Bronchial epithelial cell (primary cell): ENCODE data around the gene FSD1L. TPM values are rescaled to one million over a fixed set of nuclear protein-coding genes. Genes with fewer than 3 reads are reported as not detected.

ENCODE experiments used
- DNase-seq: peaks from one replicate; pipeline ENCODE4 v3.0.0-alpha.2; 2010; ENCODE audit warnings: low read depth
- FAIRE-seq: peaks from 2 replicates; lab custom pipeline; 2011; peaks lifted over from hg19 to GRCh38; lab: Jason Lieb, UNC
- H3K27me3 ChIP-seq: 2 replicates; pipeline ENCODE4 v1.5.1; 2011; ENCODE audit warnings: low read length; ENCODE audit not compliant: control insufficient read depth, insufficient read depth
- H3K36me3 ChIP-seq: 2 replicates; pipeline ENCODE4 v1.5.1; 2011; ENCODE audit warnings: low read length; ENCODE audit not compliant: control insufficient read depth, insufficient read depth
- H3K4me3 ChIP-seq: 2 replicates; pipeline ENCODE4 v1.5.1; 2011; ENCODE audit warnings: mild to moderate bottlenecking, low read depth, low read length, control low read depth
- total RNA-seq: library from RNA; depleted of rRNA; stranded (reverse); fragments of >200 nt; gene quantifications from 2 replicates; pipeline ENCODE4 v1.2.1, GENCODE V29; 2014
- TF ChIP-seq, protein P1 (sequence below): IDR thresholded peaks from 2 replicates; pipeline ENCODE4 v1.5.1; 2011; ENCODE audit warnings: mild to moderate bottlenecking, moderate library complexity, low read length, control low read depth, inconsistent platforms; ENCODE audit not compliant: insufficient read depth, severe bottlenecking

FSD1L gene
- total RNA-seq, 1 donor from 2014 or later, result 2.4 TPM

DNA sequence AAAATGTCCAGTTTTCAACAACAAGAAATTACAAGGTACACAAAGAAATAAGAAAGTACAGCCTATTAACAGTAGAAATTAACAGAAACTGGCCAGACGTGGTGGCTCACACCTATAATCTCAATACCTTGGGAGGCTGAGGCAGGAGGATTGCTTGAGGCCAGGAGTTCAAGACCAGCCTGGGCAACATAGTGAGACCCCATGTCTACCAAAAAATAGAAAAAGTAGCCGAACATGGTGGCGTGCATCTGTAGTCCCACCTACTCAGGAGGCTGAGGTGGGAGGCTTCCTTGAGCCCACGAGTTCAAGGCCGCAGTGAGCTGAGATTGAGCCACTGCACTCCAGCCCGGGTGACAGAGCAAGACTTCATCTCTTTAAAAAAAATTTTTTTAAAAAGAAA, 41.5 kb upstream of the FSD1L start:
- H3K36me3 ChIP-seq, result no peaks in the 10 kb centered on the region
- FAIRE-seq, result no peak
- TF ChIP-seq, protein P1, sequence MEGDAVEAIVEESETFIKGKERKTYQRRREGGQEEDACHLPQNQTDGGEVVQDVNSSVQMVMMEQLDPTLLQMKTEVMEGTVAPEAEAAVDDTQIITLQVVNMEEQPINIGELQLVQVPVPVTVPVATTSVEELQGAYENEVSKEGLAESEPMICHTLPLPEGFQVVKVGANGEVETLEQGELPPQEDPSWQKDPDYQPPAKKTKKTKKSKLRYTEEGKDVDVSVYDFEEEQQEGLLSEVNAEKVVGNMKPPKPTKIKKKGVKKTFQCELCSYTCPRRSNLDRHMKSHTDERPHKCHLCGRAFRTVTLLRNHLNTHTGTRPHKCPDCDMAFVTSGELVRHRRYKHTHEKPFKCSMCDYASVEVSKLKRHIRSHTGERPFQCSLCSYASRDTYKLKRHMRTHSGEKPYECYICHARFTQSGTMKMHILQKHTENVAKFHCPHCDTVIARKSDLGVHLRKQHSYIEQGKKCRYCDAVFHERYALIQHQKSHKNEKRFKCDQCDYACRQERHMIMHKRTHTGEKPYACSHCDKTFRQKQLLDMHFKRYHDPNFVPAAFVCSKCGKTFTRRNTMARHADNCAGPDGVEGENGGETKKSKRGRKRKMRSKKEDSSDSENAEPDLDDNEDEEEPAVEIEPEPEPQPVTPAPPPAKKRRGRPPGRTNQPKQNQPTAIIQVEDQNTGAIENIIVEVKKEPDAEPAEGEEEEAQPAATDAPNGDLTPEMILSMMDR, result no peak
- DNase-seq, result no peak
- H3K27me3 ChIP-seq, result no peaks in the 10 kb centered on the region
- H3K4me3 ChIP-seq, result no peak overlapping the region

DNA sequence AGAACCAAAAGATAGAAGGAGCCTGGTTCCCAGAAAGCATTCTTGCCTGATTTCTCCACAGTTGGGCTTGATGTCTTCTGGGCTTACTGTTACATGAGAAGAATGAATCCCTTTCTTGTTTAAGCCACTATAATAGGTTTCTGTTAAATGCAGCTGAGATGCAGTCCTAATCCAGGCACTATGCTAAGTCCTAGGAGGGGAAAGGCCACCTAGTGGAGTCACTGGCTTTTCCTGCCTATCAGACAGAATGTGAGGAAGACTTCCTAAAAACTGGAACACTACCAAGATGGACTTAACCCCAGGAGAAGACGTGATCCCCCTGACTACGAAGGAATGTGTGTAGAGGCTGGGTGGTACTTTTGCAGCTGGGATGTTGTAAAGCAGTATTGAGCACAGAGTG, 34.3 kb upstream of the FSD1L start:
- FAIRE-seq (no peak), DNase-seq (peak; percentile 49)
- TF ChIP-seq, protein P1, result peak; percentile 41

DNA sequence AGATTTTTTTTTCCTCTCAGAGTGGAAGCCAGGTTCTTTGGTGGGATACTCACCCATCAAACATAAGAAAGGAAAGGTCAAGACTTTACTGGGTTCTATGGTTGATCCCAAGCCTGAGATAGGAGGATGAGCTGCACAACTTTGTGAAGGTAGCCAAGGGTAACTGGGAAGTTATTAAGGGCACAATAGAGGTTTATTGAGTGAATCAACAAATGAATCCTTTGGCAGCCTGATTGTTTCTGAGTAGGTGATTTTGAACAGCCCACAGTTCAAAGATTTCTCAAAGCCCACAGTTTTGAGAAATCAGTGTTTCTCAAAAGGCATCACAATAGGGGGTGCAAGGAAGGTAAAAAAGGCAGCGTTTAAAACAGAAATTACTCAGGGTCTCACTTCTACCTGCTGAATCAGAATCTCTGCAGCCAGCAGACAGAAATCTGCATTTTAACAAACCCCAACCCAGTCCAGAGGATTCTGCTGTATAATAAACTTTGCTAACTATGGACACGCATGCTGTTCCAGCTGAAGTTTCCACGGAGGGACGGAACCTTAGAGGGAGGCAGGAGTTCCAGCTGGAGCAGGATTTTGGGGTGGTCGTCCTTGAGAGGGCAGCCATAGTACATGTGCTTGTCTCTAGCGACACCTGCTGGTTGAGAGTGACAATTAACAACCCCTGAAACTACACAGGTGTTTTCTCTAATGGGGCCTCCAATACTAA, 32.7 kb upstream of the FSD1L start:
- H3K4me3 ChIP-seq, result no peak overlapping the region
- TF ChIP-seq, protein P1, result peak; percentile 82
- DNase-seq (peak; percentile 39), FAIRE-seq (no peak)
- no peaks in the 10 kb centered on the region for H3K27me3 ChIP-seq
- H3K36me3 ChIP-seq, result no peaks in the 10 kb centered on the region

More for the DNA sequence above, 34.3 kb upstream of the FSD1L start:
- no peaks in the 10 kb centered on the region for H3K36me3 ChIP-seq
- no peak overlapping the region for H3K4me3 ChIP-seq
- no peaks in the 10 kb centered on the region for H3K27me3 ChIP-seq

DNA sequence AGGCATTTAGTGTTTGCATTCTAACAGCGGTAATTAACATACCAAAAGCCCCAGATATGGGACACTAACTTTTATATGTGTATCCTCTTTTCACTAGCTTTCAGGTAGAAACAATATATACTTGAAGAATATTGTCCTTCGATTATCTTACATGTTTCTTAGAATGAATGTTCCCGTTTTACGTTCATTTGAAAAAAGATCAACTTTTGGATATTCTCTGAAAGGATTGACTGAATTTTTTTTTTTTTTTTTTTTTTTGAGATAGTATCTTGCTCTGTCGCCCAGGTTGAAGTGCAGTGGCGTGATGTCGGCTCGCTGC, 32.2 kb upstream of the FSD1L start:
- H3K36me3 ChIP-seq, result no peaks in the 10 kb centered on the region
- TF ChIP-seq, protein P1, result no peak
- no peak for FAIRE-seq
- no peaks in the 10 kb centered on the region for H3K27me3 ChIP-seq
- no peak for DNase-seq
- H3K4me3 ChIP-seq, result no peak overlapping the region

DNA sequence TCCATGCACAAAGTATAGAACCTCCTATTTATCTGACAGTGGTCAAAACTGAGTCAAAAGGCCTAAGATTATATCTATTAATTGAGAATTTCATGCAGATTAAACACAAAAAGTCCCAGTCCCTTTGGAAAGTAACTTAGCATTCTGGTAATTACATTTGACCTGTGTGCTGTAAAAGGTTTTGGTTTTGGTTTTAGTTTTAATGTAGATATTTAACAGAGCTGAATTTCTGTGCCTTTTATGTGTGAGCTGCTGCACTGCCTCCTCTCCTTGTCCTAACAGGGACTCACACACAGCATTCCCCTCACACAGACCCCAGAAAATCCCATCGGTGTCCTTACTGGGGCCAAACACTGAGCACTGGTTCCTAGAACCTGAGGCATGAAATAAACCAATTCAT, 31.0 kb upstream of the FSD1L start:
- Histone ChIP-seq H3K4me3 (no peak overlapping the region), H3K36me3 (no peaks in the 10 kb centered on the region), H3K27me3 (no peaks in the 10 kb centered on the region)
- no peak for DNase-seq
- TF ChIP-seq, protein P1, result no peak
- FAIRE-seq, result no peak
